Endodermal cell (in vitro differentiated cells): ENCODE data around the gene CHRDL1. TPM values are rescaled to one million over a fixed set of nuclear protein-coding genes. Genes with fewer than 3 reads are reported as not detected.
"Not testable (repeated sequence)": the region's sequence is repeated elsewhere in the genome, so short reads cannot be mapped to it uniquely, and the experiment has no call there.

Source experiments
- DNase-seq: peaks from one replicate; pipeline ENCODE4 v3.0.0-alpha.2; 2017
- H3K27ac ChIP-seq: 2 replicates; pipeline ENCODE4 v1.5.1; 2013; ENCODE audit warnings: mild to moderate bottlenecking, low read depth, low read length, moderate library complexity
- H3K27me3 ChIP-seq: 2 replicates; pipeline ENCODE4 v1.6.1; 2013; ENCODE audit warnings: mild to moderate bottlenecking, low read length, moderate library complexity; ENCODE audit not compliant: insufficient read depth, control insufficient read depth, poor library complexity, severe bottlenecking
- H3K36me3 ChIP-seq: 2 replicates; pipeline ENCODE4 v1.7.0; 2013; ENCODE audit warnings: mild to moderate bottlenecking, low read length, moderate library complexity; ENCODE audit not compliant: control insufficient read depth, insufficient read depth
- H3K4me1 ChIP-seq: one replicate; pipeline ENCODE4 v1.7.0; 2013; ENCODE audit warnings: low read length; ENCODE audit not compliant: control insufficient read depth, insufficient read depth
- H3K4me3 ChIP-seq: 2 replicates; pipeline ENCODE4 v1.5.1; 2013; ENCODE audit warnings: mild to moderate bottlenecking, low read length, moderate library complexity
- H3K9ac ChIP-seq: 2 replicates; pipeline ENCODE4 v1.6.1; 2013; ENCODE audit warnings: mild to moderate bottlenecking, low read length, moderate library complexity; ENCODE audit not compliant: poor library complexity, severe bottlenecking; ENCODE audit errors: extremely low read depth
- H3K9me3 ChIP-seq: 2 replicates; pipeline ENCODE4 v1.6.1; 2013; ENCODE audit warnings: mild to moderate bottlenecking, low read length, moderate library complexity; ENCODE audit not compliant: control insufficient read depth
- H3K27ac Mint-ChIP-seq: 2 replicates; pipeline ENCODE4 v1.8.0; 2020; ENCODE audit warnings: mixed read lengths
- H3K27me3 Mint-ChIP-seq: 2 replicates; pipeline ENCODE4 v1.8.0; 2021; ENCODE audit warnings: mild to moderate bottlenecking, mixed read lengths; ENCODE audit not compliant: insufficient read depth
- H3K36me3 Mint-ChIP-seq: 2 replicates; pipeline ENCODE4 v1.8.0; 2020; ENCODE audit warnings: low read depth, mixed read lengths
- H3K4me1 Mint-ChIP-seq: 2 replicates; pipeline ENCODE4 v1.8.0; 2020; ENCODE audit warnings: mixed read lengths
- H3K4me3 Mint-ChIP-seq: 2 replicates; pipeline ENCODE4 v1.8.0; 2020; ENCODE audit warnings: mild to moderate bottlenecking, moderate library complexity, mixed read lengths
- H3K9me3 Mint-ChIP-seq: 2 replicates; pipeline ENCODE4 v1.8.0; 2020; ENCODE audit warnings: mild to moderate bottlenecking, mixed read lengths
- WGBS, 2 experiments: methylation state at CpG; one replicate each; pipeline versions ENCODE4 v1.1.5 to v1.1.7; 2013; ENCODE audit warnings: missing lambda C conversion rate in 2 of 2, mixed read lengths in 1 of 2; ENCODE audit not compliant: insufficient coverage in 1 of 2, insufficient read length in 1 of 2; 5-methylcytosine and 5-hydroxymethylcytosine counted together
- total RNA-seq, 2 donors: library from RNA; stranded (reverse); fragmentation: NEBNext Ultra II Directional in 1 of 2; extraction: Animal tissue kit (Norgen Biotek cat#: 25700) in 1 of 2; gene quantifications; 2 replicates in 1 of 2; 3 replicates in 1 of 2; pipeline ENCODE4 v1.2.1, GENCODE V29; 2021
- TF ChIP-seq, protein P1 (sequence below): fragments of 200-600 bp; sonication (generic); conservative IDR thresholded peaks from 2 replicates; pipeline ENCODE4 v1.5.0; 2021; ENCODE audit warnings: antibody characterized with exemption, mild to moderate bottlenecking

Gene CHRDL1
- total RNA-seq, 2 donors from 2014 or later = 2.2 to 3.6 TPM

GRCh38 chrX:110667706-110668105, 127.9 kb downstream of the CHRDL1 start:
- DNase-seq = peak; percentile 86
- peaks cover 13% of the 10 kb centered on the region for H3K4me1 Mint-ChIP-seq
- no peaks in the 10 kb centered on the region for H3K27me3 ChIP-seq
- H3K36me3 ChIP-seq = no peaks in the 10 kb centered on the region
- H3K9me3 ChIP-seq = no peaks in the 10 kb centered on the region
- no peak overlapping the region for H3K4me3 ChIP-seq
- H3K4me1 ChIP-seq = no peaks in the 10 kb centered on the region
- no peak overlapping the region for H3K4me3 Mint-ChIP-seq
- H3K36me3 Mint-ChIP-seq = no peaks in the 10 kb centered on the region
- peak overlapping the region; percentile 60 for H3K27ac ChIP-seq
- WGBS, 2 experiments = 24% methylated on average over 6 of the region's 6 CpGs; no CpG with 5 or more reads in 1 of the 2 experiments
- H3K27ac Mint-ChIP-seq = peak overlapping the region; percentile 97
- TF ChIP-seq, protein P1, sequence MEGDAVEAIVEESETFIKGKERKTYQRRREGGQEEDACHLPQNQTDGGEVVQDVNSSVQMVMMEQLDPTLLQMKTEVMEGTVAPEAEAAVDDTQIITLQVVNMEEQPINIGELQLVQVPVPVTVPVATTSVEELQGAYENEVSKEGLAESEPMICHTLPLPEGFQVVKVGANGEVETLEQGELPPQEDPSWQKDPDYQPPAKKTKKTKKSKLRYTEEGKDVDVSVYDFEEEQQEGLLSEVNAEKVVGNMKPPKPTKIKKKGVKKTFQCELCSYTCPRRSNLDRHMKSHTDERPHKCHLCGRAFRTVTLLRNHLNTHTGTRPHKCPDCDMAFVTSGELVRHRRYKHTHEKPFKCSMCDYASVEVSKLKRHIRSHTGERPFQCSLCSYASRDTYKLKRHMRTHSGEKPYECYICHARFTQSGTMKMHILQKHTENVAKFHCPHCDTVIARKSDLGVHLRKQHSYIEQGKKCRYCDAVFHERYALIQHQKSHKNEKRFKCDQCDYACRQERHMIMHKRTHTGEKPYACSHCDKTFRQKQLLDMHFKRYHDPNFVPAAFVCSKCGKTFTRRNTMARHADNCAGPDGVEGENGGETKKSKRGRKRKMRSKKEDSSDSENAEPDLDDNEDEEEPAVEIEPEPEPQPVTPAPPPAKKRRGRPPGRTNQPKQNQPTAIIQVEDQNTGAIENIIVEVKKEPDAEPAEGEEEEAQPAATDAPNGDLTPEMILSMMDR = no peak
- H3K27me3 Mint-ChIP-seq = peaks cover 4% of the 10 kb centered on the region
- no peak overlapping the region for H3K9ac ChIP-seq
- H3K9me3 Mint-ChIP-seq = no peaks in the 10 kb centered on the region

DNA sequence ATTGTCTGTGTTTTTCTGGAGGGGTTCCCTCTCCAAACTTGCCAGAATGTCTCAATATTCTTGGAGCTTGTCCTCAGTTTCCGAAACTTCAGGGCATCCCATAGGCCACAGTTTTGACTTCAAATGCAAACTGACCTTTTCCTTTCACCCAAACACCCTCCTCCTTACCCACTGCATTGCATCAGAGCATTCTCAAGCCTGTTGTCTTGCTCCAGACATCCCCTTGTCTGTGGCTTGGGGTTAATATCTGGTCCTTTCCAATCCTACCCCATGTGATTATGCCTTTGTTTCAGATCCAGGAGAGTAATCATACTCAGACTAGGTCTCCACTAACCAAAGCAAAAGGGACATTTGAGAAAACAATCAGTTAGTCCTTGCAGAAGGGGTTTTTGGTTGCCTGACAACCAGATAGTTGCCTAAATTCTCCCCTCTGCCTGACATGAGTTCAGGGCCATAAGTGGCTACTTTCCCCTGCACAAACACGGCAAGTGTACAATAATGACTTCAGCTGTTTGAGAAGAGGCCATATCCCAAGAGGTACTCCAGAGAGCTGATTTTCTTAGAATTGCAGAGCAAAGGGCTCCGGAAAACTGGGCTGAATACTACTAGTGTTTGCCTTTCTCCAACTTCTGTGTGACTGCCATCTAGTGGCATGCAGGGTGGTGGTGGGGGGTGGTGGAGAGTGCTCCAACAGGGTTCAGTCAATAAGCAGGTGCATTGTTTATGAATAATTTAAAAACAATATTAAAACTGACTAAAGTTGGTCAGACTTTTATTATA, 130.2 kb downstream of the CHRDL1 start:
- TF ChIP-seq, protein P1 = peak; percentile 89
- Histone ChIP-seq H3K9me3 (no peaks in the 10 kb centered on the region), H3K36me3 (no peaks in the 10 kb centered on the region), H3K27me3 (no peaks in the 10 kb centered on the region), H3K9ac (no peak overlapping the region), H3K27ac (no peak overlapping the region), H3K4me3 (no peak overlapping the region), H3K4me1 (no peaks in the 10 kb centered on the region)
- Mint-ChIP-seq H3K4me1 (peaks cover 13% of the 10 kb centered on the region), H3K27ac (no peak overlapping the region), H3K27me3 (peaks cover 4% of the 10 kb centered on the region), H3K4me3 (no peak overlapping the region), H3K9me3 (no peaks in the 10 kb centered on the region), H3K36me3 (no peaks in the 10 kb centered on the region)
- WGBS, 2 experiments = 55% methylated on average over 3 of the region's 3 CpGs; no CpG with 5 or more reads in 1 of the 2 experiments
- DNase-seq = peak; percentile 86

DNA sequence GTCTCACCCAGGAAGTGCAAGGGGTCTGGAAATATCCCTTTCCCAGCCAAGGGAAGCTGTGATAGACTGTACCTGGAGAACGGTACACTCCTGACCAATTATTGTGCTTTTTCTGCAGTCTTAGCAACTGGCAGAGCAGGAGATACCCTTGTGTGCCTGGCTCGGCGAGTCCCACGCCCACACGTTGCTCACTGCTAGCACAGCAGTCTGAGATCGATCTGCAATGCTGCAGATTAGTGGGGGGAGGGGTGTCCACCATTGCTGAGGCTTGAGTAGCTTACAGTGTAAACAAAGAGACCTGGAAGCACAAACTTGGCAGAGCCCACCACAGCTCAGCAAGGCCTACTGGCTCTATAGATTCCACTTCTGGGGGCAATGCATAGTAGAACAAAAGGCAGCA, 138.5 kb downstream of the CHRDL1 start:
- H3K27me3 ChIP-seq = no peaks in the 10 kb centered on the region
- no peak overlapping the region for H3K9ac ChIP-seq
- no peak for DNase-seq
- no peak overlapping the region for H3K4me3 ChIP-seq
- H3K27ac ChIP-seq = no peak overlapping the region
- no peaks in the 10 kb centered on the region for H3K9me3 ChIP-seq
- WGBS, 2 experiments = 86% methylated on average over 6 of the region's 6 CpGs; no CpG with 5 or more reads in 1 of the 2 experiments
- H3K4me3 Mint-ChIP-seq = no peak overlapping the region
- peaks cover 4% of the 10 kb centered on the region for H3K9me3 Mint-ChIP-seq
- TF ChIP-seq, protein P1 = no peak
- no peak overlapping the region for H3K27ac Mint-ChIP-seq
- H3K4me1 Mint-ChIP-seq = peaks cover 2% of the 10 kb centered on the region
- peaks cover 5% of the 10 kb centered on the region for H3K27me3 Mint-ChIP-seq
- no peaks in the 10 kb centered on the region for H3K4me1 ChIP-seq
- H3K36me3 Mint-ChIP-seq = no peaks in the 10 kb centered on the region
- no peaks in the 10 kb centered on the region for H3K36me3 ChIP-seq

- not testable (repeated sequence) for DNase-seq, H3K4me1 ChIP-seq, H3K36me3 ChIP-seq, H3K9me3 ChIP-seq, H3K4me3 ChIP-seq, H3K9ac ChIP-seq, H3K4me3 Mint-ChIP-seq, H3K9me3 Mint-ChIP-seq, H3K36me3 Mint-ChIP-seq, H3K4me1 Mint-ChIP-seq, H3K27me3 ChIP-seq, H3K27ac ChIP-seq, H3K27me3 Mint-ChIP-seq, H3K27ac Mint-ChIP-seq
These were observed 141.3 kb downstream of the CHRDL1 start for GRCh38 chrX:110654280-110654679.
